ENCODE results near the gene ACOT7. TPM values are rescaled to one million over a fixed set of nuclear protein-coding genes. Genes with fewer than 3 reads are reported as not detected.
A peak's percentile ranks its signal among the peaks of the same experiment; 100 is the strongest.

ACOT7 gene
- total RNA-seq, 4 donors from 2014 or later: 5.6 to 55.0 (median 31.0) TPM

DNA sequence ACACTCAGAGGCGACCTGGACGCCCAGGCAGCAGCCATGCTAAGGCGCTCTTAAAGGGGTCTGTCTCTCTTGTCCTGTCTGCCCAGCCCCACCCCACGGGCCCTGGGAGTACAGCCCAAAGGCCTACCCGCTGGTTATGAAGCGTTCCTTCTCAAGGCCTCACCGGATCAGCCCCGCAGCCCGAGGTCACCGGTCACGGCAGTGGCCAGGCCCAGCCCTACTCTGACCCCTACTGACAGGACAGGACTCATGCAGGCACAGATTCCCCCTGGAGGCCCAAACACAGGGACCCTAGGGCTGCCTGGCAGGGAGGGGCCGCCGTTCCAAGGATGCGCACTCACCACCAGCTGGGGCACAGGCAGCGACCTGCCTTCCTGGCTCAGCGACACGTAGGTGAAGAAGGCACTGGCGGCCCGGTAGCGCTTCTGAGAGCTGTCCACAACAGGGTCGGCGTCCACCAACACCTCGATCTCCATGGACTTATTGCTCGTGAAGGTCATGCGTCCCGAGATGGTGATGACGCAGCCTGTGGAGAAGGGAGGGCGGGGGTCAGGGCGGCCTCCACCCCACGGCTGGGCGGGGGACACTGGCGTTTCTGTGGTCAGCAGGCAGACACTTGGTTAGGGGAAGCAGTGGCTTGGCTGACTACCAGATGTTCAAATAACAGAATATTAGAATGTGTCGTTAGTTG is 112.7 kb downstream of the ACOT7 start:
- DNase-seq: no peak
- in situ Hi-C loops (cut with MboI; ENCODE audit: low pct_ligation_motif_present in 1 of 4, low pct_unique_long_range_greater_than_20kb in 1 of 4, low sequenced_read_pairs in 3 of 4): no loop called here
- H3K4me3 ChIP-seq: no peak overlapping the region

DNA sequence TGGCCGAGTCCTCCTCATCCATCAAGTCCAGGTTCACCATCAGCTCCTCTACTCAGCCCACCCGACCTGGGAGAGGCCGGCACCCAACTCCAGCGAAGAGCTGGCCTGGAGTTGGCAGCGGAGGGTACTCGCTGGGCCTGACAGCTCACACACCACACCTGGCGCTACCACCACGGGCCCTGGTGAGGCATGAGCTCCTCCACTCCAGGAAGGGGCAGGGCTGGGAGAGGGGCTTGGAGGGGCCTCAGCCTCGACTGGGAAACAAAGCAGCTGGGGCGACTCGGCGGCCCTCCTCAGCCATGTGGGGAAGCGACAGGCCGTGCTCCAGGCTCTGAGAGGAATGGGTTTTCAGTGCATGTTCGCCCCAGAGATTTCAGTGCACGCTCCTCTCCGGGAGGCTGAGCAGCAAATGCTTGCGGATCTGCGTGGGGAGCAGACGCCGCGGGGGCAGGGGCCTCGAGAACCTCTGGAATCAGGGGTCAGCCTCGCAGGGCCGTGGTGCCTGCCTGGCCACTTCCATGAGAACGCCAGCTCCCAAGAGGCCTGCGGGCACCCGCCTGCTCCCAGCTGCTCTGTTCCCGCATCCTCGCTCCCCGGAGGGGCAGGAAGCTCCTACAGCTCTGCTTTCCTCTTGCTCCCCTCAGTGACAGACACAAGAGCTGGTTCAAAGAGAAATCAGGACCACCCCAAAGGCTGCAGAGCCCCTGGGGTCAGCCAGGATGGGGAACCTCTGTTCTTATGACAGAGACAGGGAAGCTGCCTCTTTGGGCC is 113.8 kb downstream of the ACOT7 start:
- Histone ChIP-seq H3K9me3 (no peaks in the 10 kb centered on the region), H3K27ac (no peak overlapping the region), H3K4me1 (peaks cover 10 to 27% (median 22%) of the 10 kb centered on the region in 4 donors), H3K4me3 (no peak overlapping the region), H3K27me3 (no peaks in the 10 kb centered on the region), H3K36me3 (no peaks in the 10 kb centered on the region)
- in situ Hi-C loops (cut with MboI; ENCODE audit: low pct_ligation_motif_present in 1 of 4, low pct_unique_long_range_greater_than_20kb in 1 of 4, low sequenced_read_pairs in 3 of 4) (no loop called here), intact Hi-C loops (cut with DNase I; ENCODE audit: low total_unique reads) (no loop called here)
- 95% methylated on average over 28 of the region's 31 CpGs; no CpG with 5 or more reads in 1 of the 2 donors for WGBS, 2 donors (ENCODE audit: low coverage in 1 of 2)
- no peak for DNase-seq
- TF ChIP-seq, protein P1, sequence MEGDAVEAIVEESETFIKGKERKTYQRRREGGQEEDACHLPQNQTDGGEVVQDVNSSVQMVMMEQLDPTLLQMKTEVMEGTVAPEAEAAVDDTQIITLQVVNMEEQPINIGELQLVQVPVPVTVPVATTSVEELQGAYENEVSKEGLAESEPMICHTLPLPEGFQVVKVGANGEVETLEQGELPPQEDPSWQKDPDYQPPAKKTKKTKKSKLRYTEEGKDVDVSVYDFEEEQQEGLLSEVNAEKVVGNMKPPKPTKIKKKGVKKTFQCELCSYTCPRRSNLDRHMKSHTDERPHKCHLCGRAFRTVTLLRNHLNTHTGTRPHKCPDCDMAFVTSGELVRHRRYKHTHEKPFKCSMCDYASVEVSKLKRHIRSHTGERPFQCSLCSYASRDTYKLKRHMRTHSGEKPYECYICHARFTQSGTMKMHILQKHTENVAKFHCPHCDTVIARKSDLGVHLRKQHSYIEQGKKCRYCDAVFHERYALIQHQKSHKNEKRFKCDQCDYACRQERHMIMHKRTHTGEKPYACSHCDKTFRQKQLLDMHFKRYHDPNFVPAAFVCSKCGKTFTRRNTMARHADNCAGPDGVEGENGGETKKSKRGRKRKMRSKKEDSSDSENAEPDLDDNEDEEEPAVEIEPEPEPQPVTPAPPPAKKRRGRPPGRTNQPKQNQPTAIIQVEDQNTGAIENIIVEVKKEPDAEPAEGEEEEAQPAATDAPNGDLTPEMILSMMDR (IDR thresholded peaks at IDR 0.05): no peak
- TF ChIP-seq EP300 (IDR thresholded peaks at IDR 0.05; ENCODE audit: low read depth) (no peak), POLR2AphosphoS5 (IDR thresholded peaks at IDR 0.05) (no peak), POLR2A (IDR thresholded peaks at IDR 0.05) (no peak)

More for the DNA sequence above, 112.7 kb downstream of the ACOT7 start:
- WGBS, 2 donors (ENCODE audit: low coverage in 1 of 2): 87% methylated on average over 28 of the region's 33 CpGs; no CpG with 5 or more reads in 1 of the 2 donors
- TF ChIP-seq, protein P1 (IDR thresholded peaks at IDR 0.05): peak in 4 of 5 experiments; percentile 13 to 38 (median 26)
- TF ChIP-seq EP300 (IDR thresholded peaks at IDR 0.05; ENCODE audit: low read depth): no peak
- Histone ChIP-seq H3K36me3 (no peaks in the 10 kb centered on the region), H3K27me3 (no peaks in the 10 kb centered on the region), H3K27ac (peak overlapping the region in 2 of 4 donors; percentile 34 to 69), H3K4me1 (peaks cover 10 to 25% (median 20%) of the 10 kb centered on the region in 4 donors), H3K9me3 (no peaks in the 10 kb centered on the region)
- intact Hi-C loops (cut with DNase I; ENCODE audit: low total_unique reads): no loop called here

DNA sequence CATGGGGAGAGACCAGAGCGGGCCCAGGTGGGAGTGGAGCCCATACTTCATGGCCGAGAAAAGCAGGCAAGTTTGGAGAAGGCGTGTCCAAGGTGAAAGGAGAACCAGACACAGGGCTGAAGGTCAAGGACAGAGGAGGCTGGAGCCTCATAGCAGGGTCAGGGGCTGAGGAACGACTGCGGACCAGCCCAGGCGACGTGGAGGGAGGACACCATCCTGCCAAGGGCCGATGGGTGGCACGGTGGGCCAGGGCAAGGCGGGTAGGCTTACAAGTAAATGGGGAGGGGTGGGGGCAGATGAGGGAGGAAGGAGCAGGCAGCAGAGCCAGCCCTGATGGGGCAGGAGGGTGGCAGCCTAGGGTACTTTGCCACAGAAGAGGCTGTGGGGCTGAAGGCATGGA is 114.5 kb downstream of the ACOT7 start:
- H3K27ac ChIP-seq: no peak overlapping the region
- H3K9me3 ChIP-seq: no peaks in the 10 kb centered on the region
- in situ Hi-C loops (cut with MboI; ENCODE audit: low pct_ligation_motif_present in 1 of 4, low pct_unique_long_range_greater_than_20kb in 1 of 4, low sequenced_read_pairs in 3 of 4) (no loop called here), intact Hi-C loops (cut with DNase I; ENCODE audit: low total_unique reads) (no loop called here)
- H3K4me3 ChIP-seq: no peak overlapping the region
- no peaks in the 10 kb centered on the region for H3K27me3 ChIP-seq
- H3K4me1 ChIP-seq: peaks cover 10 to 27% (median 22%) of the 10 kb centered on the region in 4 donors
- 90 to 94% methylated on average over 7 to 10 of the region's 10 CpGs for WGBS, 2 donors (ENCODE audit: low coverage in 1 of 2)
- H3K36me3 ChIP-seq: no peaks in the 10 kb centered on the region
- TF ChIP-seq, protein P1 (IDR thresholded peaks at IDR 0.05): no peak
- TF ChIP-seq EP300 (IDR thresholded peaks at IDR 0.05; ENCODE audit: low read depth) (no peak), POLR2AphosphoS5 (IDR thresholded peaks at IDR 0.05) (no peak), POLR2A (IDR thresholded peaks at IDR 0.05) (no peak)
- no peak for DNase-seq

DNA sequence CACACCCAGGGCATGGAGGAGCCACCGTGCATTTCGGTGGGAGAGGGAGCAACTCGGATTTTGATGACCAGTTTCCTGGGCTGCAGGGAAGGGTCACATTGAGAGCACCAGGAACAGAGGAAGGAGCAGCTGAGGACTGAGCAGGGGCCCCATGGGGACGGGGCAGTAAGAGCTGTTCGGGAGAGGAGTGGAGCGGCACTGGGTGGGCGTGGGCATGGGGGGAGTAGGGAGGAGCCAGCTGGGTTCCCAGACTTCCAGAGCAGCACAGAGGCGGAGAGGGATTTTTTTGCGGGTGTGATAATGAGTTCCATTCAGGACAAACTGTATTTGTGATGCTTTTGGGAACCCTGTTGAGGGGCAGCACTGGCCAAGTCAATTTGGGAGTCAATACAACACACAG is 115.3 kb downstream of the ACOT7 start:
- H3K27me3 ChIP-seq: no peaks in the 10 kb centered on the region
- H3K27ac ChIP-seq: no peak overlapping the region
- H3K4me3 ChIP-seq: no peak overlapping the region
- no peaks in the 10 kb centered on the region for H3K36me3 ChIP-seq
- DNase-seq: no peak
- in situ Hi-C loops (cut with MboI; ENCODE audit: low pct_ligation_motif_present in 1 of 4, low pct_unique_long_range_greater_than_20kb in 1 of 4, low sequenced_read_pairs in 3 of 4): no loop called here
- peaks cover 10 to 27% (median 25%) of the 10 kb centered on the region in 4 donors for H3K4me1 ChIP-seq
- no peak for TF ChIP-seq EP300 (IDR thresholded peaks at IDR 0.05; ENCODE audit: low read depth)
- TF ChIP-seq POLR2A (IDR thresholded peaks at IDR 0.05): no peak
- TF ChIP-seq, protein P1 (IDR thresholded peaks at IDR 0.05): no peak
- TF ChIP-seq POLR2AphosphoS5 (IDR thresholded peaks at IDR 0.05): no peak
- 77 to 90% methylated on average over 2 to 9 of the region's 9 CpGs for WGBS, 2 donors (ENCODE audit: low coverage in 1 of 2)
- intact Hi-C loops (cut with DNase I; ENCODE audit: low total_unique reads): no loop called here
- H3K9me3 ChIP-seq: no peaks in the 10 kb centered on the region

All from transverse colon (tissue), 4 donors.